Endothelial cell of hepatic sinusoid (primary cell): Measurements from ENCODE around the gene GRIK4.
"Not testable (repeated sequence)": the region's sequence is repeated elsewhere in the genome, so short reads cannot be mapped to it uniquely, and the experiment has no call there.

Experiments
- in situ Hi-C: cut with HindIII; loops from 2 replicates; pipeline ENCODE4 v1.10.0; 2017; ENCODE audit warnings: low sequenced_read_pairs

Gene GRIK4

DNA sequence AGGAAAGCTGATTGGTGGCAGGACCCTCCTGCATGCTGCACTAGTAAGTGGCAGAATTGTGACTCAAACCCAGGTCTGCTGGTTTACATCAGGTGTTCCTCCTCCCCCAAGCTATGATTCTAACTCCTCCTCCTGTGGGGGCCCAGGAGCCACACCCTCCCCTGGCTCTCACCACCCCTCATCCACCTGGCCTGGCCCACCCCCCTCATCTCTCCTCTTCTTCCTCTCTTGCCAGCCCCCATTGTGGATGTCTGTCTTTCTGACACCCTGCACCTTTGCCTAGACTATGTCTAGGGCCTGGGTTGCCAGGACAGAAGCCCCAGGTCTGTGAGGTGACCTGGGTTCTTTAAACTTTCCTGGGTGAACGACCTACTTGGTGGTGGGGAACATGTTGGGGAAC is 59.9 kb downstream of the GRIK4 start:
- in situ Hi-C loops = loop anchor here (5.0 kb wide), 1 partner anchor 51 kb away; no protein-coding TSS in a partner anchor

DNA sequence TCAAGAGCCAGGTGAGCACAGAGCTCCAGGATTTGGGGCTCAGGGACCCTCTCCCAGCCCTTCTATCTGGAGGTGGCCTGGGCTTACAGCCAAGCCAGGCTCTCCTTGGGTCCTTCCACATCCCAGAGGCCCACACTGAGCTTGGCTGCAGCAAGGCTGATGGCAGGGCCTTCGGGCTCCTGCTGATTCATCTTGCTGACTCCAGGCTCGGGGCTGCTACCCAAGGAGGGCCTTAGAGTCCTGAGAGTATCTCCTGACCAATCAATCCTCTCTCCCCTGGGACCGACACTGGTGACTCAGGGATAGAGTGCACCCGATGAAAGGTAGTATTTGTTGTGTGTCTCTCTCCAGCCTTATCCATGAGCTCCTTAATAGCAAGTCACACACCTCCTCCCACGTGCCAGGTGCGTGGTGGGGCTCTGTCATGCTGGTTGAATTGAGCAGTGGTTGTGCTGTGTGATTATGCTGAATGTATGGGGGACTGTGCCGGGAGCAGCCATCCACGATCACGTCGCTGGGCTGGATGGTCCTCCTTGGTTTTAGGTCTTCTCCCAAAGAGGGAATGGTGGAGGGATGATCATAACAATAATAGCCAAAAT is 62.3 kb downstream of the GRIK4 start:
- in situ Hi-C loops = loop anchor here (5.0 kb wide), 1 partner anchor 48 kb away; no protein-coding TSS in a partner anchor

DNA sequence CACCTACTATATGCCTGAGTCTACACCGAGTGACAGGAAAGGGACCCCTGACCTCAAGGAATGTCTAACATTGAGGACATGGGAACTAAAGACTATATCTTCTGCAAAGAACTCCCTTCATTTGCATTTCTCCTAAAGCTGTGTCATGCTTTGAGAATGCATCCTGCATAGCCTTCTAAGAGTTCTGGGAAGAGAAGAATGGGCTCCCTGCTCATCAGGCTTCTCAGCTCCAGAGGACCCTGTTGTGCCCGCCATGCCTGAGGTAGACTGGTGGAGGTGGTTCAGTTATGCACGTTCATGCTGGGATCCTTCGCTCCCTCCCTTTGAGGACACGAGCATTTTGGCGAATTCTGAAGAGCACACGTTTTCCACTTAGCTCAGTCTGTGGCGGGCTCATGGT is 63.3 kb downstream of the GRIK4 start:
- in situ Hi-C loops = loop anchor here (5.0 kb wide), 1 partner anchor 47 kb away; no protein-coding TSS in a partner anchor

DNA sequence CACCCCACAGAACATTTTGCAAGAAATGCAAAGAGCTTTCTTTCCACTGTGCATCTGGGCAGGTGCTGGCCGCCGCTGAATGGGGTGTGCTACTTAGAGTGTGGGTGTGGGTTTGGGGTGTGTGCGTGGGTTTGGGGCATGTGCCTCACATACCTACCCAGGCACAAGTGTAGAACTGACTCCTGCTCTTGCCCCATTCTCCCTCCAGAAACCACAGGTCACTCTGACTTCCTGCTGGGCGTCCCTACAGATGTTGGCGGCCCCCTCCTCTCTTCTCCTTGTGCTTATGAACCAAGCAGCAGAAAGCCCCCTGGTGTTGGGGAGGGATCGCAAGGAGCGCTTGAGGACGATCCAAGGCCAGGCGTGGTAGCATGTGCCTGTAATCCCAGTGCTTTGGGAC is 63.9 kb downstream of the GRIK4 start:
- in situ Hi-C loops = no loop called here

DNA sequence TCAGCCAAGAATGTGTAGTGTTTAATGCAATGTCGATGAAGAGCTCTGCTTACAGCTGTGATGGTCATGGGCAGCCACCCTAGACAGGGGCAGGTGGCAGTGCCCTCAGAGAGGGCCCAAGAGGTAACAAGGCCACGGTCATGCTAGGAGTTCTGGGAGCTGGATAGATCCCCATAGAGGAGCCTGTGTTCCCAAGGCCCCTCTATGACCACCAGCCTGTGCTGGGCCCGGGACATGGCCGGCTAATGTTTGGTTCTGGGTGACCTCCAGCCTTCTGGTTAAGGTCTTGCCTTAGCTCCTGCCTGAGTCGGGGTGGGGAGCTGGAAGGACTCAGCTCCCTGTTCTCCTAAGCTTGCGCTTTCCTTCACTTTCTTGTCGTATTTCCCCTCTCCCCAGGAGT is 65.1 kb downstream of the GRIK4 start:
- in situ Hi-C loops = no loop called here

DNA sequence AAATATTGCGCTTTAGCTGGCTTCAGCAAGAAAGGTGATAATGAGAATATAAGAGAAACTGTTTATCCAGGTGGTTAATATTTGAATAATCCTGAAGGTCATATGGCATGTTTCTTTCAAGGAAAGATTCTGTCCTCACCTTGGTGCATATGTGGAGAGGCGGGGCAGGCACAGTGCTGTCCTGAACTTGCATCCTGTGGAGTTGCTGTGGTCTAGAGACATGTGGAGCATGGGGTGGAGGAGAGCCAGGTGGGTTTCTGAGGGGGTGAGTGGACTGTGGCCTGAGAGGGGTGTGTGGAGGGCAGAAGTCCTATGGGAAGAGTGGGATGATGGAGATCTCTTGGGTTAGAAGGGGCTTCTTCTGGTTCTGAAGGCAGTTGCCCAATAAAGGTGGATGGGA is 65.5 kb downstream of the GRIK4 start:
- in situ Hi-C loops = no loop called here

DNA sequence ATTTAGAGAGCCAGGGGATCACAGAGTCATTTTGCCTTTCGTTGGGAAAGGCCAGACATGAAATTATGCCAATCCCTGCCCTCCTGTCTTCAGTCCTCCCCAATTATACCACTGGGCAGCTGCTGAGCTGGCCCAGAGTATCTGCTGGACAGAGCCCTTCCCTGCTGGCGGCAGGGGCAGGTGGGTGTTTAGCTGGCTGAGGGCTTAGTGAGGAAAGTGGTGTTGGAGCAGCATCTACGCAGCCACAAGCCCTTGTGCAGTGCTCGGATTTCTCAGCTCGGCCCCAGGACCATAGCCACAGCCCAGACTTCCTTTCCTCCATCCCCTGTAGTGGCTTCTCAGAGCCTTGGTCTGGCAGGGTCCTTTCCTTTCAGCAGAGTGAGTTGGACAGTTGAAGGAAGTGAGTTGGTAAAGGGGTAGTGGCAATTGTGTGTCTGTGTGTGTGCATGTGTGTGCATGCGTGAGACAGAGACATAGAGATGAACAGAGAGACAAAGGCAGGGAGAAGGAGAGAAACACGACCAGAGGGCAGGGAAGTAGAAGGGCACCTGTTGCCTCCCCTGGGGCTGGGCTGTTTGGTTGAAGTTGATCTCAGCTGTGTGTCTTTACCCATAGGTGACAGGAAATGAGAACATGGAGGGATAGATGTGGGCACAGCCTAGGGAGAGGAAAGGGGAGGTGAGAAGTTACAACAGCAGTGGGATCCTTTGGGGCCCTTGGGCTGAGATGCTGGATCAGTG is 66.2 kb downstream of the GRIK4 start:
- in situ Hi-C loops = no loop called here

DNA sequence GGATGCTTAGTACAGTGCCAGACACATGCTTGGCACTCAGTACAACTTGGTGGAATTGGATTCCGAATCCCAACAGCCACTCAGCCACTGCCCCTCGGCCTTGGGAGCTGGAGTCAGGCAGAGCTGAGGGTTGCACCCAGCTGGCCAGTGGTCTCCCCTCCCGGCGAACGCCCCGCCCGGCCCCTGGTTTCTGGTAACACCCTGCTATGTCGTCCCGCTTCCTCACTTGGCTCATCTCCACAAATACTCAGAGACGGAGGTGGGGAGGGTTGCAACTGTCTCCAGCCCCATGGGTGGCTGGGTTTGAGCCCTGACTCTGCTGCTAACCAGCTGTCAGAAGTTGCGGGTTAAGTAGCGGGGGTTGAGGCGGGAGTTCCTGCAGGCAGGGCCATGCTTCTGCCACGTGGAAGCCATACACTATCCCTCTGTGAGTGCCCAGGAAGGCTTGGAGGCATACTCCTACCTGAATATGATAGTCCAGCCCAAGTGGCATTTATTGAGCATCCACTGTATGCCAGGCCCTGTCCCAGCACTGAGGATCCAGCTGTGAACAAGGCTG is 67.1 kb downstream of the GRIK4 start:
- in situ Hi-C loops = no loop called here

DNA sequence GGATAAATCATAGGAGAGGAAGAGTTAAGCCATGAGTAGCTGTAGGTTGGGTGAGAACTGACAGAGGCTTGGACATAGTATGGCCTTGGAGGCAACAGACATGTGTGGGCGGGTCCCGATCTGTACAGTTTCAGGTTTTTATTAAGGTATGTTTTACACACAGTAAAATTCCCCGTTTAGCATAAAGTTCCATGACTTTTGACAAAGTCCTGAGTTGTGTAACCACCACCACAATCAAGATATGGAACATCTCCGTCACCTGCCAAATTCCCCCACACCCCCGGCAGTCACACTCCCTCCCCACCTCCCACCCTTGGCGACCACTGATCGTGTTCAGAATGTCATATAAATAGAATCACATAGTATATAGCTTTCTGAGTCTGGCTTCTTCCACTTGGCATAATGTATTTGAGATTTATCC is 68.1 kb downstream of the GRIK4 start:
- in situ Hi-C loops = no loop called here

DNA sequence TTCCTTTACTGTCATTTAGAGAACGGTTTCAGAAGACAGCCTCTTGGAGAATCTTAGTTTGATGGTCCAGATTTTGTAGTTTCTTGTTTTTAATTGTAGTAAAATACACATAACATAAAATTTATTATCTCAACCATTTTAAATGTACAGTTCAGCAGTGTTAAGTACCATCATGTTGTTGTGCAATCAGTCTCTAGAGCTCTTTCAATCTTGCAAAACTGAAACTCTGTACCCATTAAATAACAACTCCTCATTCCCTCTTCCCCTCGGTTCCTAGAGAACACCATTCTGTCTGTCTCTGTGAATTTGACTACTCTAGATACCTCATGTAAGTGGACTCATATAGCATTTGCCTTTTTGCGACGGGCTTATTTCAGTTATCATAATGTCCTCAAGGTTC is 69.8 kb downstream of the GRIK4 start:
- in situ Hi-C loops = no loop called here

DNA sequence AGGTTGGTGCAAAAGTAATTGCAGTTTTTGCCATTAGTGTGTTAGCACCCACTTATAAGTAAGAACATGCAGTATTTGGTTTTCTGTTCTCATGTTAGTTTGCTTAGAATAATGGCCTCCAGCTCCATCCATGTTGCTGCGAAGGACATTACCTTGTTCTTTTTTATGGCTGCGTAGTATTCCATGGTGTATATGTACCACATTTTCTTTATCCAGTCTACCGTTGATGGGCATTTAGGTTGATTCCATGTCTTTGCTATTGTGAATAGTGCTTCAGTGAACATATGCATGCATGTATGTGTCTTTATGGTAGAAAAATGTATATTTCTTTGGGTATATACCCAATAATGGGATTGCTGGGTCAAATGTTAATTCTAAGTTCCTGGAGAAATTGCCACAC is 71.0 kb downstream of the GRIK4 start:
- in situ Hi-C loops = not testable (repeated sequence)

DNA sequence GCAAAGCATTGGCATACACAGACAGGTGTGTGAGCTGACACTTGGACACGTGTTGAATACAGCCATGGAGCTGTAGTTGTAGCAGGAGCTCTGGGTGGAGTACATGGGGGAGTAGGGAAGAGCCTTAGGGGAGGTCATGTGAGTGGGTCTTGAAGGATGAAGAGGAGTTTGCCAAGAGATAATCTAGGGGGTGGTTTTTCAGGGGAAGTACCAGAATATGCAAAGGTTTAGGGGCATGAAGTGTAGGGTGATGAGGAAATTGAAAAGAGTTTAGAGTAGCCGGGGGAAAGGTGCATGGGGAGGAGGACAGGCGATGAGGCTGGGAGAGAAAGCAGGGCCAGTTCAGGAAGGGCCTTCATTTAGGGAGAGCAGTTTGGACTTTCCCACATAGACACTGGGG is 74.5 kb downstream of the GRIK4 start:
- in situ Hi-C loops = no loop called here

DNA sequence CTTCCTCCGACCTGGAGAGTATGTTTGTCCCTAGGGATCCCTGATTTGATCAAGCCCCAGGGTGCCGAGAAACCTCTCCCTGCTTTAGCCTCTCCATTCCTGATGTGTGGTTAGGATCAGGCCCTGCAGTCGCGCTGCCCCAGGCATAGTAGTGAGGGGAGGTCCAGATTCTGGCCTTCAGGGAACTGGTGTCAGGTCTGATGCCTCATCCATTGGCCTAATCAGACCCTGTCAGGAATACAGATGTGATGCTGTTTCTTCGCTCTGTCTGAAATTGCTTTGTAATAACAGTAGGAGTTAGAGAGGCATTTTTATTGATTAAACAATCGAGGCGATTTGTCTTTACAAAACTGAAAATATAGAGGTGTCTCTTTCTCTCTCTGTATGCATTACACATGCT is 75.2 kb downstream of the GRIK4 start:
- in situ Hi-C loops = no loop called here

DNA sequence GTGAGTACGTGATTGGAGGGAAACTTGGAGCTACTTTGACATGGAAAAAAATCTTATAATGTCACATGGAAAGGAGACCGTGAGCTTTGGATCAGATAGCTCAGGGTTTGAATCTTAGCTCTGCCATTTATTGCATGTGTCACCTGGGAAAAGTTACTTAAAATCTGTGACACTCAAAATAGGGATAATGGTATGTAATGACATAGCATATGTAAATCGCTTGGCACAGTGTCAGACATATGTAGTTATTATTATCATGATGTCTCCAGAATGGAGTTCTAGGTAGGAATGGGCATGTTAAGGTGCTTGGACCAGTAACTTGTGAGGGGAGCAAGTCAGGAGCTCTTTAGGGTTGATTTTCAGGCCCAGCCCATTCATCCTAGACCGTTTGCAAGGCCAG is 75.8 kb downstream of the GRIK4 start:
- in situ Hi-C loops = no loop called here

DNA sequence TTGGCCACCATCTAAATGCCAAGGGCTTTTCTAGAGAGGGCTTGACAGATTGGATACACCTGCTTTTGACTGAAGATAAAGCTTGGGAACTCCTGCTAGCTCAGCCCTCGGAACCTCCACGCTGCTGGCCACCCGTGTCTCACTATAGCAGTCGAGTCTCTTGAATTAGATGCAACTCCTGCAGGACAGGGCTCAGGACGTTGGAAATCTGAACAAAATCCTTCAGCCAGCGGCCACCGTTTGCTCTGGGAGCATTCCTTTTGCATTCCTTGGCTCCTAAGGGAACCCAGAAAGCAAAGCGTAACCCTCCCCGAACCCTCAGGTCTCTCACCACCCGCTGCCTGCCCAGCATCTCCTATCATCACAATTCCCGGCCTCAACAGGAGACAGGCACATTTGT is 77.8 kb downstream of the GRIK4 start:
- in situ Hi-C loops = no loop called here

DNA sequence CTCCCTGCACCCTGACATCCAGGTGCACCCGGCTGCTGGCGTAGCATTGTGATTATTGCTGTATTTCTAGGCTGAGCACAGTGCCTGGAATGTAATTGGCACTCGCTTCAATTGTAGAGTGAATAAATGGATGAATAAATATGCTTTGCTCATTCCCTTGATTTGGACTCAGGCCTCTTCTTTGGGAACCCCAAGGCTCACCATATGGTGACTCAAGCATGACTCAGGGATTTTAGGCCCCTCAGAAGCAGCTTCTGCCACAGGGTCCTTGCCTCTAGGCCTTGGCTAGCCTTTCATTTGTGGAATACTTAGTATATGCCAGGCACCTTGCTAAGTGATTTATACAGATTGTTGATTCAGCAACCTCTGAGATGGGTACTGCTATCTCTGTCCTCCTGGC is 78.9 kb downstream of the GRIK4 start:
- in situ Hi-C loops = no loop called here

DNA sequence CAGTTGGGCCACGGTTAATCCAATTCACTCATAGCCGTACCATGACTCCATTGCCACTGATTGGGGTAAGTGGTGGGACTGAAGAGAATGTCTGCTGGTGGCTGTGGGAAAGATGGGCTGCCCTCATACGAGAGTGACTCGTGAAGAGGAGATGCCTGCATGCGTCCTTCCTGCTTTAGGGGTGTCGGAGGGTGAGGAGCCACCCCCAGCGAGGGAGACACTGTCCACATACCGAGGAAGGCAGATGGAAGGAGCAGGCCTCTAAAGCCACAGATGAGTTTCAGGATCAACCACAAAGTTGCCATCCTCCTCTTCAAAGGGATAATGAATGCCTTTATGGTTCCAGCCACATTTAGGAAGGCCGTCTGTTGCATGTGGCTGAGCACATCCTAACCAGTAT is 83.2 kb downstream of the GRIK4 start:
- in situ Hi-C loops = no loop called here

DNA sequence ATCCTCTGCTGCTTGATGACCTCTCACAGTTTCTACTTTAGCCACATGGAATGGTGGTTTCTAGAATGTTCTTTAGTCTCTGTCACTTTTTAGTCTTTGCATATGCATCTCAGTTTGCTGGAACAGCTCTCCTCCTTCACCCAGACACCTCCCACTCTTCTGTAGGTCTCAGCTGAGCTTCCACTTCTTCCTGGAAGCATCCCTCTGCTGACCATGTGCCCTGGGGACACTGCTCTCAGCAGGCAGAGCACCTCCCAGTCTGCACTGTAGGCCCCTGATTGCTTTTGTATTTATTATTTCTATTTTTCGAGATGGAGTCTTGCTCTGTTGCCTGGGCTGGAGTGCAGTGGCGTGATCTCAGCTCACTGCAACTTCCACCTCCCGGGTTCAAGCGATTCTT is 84.0 kb downstream of the GRIK4 start:
- in situ Hi-C loops = no loop called here

DNA sequence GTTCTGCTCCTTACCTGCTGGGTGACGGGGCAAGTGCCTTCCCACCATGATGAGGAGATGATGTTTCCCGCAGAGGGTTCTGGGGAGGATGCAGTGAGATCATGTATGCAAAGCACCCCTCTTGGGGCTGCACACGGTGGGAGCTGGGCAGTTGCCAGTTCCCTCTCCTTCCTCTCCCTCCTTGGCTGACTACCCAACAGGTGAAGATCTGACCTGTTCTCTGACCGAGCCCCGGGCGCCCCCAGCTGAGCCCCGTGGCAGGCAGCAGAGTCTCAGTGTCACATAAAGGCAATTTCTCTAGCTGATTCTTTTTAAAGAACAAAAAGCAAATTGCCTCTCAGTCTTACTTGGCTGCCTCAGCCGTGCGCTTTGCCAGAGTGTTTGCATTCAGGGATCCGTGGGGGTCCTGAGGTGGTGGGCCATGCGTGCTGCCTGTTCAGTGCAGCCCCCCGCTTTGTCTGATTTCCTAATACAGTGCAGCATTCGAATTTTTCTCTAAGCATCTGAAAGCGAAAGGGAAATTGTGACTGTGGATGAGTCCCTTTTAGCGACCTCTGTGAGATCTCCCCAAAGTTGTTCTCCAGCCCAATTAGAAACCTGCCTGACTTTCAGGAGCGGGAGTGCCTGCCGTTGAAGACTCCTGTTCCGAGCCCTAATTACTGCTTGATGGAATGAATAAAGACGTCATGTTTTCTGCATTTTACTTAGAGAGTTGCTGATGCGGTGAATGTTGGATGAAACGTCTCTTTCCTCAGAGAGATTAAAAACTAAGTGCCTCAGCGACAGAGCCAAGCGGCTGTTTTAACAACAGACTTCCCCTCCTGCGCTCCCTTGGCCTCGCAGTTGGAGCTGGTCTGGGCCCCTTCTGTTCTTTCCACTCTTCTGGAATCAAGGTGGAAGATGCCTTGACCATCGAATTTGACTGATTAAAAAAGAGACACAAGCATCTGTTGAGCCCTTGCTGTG is 86.0 kb downstream of the GRIK4 start:
- in situ Hi-C loops = no loop called here

DNA sequence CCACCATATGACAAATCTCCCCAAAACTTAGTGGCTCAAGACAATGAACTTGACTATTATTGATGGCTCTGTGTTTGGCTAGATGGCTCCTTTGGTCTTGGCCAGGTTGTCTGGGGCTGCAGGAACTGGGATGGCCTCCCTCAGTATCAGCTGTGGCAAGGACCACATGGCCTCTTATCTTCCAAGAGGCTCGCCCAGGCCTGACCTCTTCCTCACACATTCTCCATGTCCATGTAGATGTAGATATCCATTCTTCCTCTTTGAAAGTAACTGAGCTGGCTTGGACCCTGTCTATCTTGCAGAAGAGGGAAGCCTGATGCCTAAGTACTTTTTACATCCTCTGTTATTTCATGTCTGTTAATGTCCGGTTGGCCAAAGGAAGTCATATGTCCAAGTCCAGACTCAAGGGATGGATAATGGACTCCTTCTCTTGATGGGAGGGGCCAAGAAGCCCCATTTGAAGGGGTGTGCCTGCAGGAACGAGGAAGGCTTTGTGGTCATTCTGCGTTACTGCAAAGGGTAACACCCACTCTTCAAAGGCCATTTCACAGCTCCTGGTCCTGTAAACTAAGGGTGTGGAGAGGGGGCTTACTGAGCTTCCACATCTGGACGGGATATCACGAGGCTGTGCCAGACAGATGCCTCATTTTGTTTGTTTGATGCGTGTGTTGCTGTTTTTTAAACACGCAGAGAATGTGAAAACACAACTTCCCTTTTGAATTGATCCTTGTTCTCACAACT is 87.1 kb downstream of the GRIK4 start:
- in situ Hi-C loops = no loop called here
